Epidermal melanocyte (primary cell): ENCODE measurements around the gene ARSA.
"Not testable (repeated sequence)": the region's sequence is repeated elsewhere in the genome, so short reads cannot be mapped to it uniquely, and the experiment has no call there.

Experiments
- DNase-seq: peaks from one replicate; pipeline ENCODE4 v3.0.0; 2011; ENCODE audit warnings: low spot score; ENCODE audit not compliant: insufficient read length

Gene ARSA

DNA sequence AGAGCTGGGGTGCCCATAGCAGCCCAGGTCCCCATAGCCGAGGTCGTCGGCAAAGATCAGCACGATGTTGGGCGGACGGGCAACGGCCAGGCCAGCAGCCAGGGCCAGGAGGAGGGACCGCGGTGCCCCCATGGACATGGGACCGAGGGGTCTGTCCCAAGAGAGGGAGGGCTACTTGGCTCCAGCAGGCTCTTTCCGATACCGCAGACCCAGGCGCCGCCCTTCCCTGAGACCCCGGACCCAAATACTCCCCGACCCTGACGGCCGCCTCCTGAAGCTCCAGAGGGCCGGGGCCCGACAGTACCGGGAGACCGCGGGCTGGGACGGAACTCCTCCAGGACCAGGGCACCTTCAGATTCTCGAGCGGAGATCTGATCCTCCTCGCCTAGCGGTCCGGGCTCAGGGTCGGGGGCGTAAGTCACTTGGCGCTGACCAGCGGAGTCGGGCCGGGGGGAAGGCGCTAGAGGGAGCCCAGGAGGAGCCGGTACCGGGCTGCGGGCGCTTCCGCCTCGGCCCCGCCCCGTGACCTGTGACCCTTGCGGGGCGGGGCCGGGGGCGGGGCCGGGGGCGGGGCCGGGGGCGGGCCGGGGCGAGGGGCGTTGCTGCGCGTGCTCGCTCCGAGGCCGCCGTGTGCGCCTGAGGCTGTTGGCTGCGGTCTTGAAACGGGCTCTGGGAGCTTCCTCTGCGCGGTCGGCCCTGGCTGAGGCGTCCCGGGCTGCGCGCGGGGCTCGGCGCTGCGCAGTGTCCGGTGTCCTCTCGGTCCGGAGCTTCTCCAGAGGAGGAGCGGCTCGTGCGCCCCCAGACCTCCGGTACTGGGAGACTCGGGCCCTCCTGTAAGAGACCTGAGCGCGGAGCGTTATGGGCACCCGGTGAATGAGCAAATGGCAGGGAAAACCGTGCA lies at the start of gene ARSA:
TSS of gene ARSA (minus strand) at position 511 of the 901 bp plus-strand sequence. CDS start at position 138, 373 bp downstream.
- no peak for DNase-seq

DNA sequence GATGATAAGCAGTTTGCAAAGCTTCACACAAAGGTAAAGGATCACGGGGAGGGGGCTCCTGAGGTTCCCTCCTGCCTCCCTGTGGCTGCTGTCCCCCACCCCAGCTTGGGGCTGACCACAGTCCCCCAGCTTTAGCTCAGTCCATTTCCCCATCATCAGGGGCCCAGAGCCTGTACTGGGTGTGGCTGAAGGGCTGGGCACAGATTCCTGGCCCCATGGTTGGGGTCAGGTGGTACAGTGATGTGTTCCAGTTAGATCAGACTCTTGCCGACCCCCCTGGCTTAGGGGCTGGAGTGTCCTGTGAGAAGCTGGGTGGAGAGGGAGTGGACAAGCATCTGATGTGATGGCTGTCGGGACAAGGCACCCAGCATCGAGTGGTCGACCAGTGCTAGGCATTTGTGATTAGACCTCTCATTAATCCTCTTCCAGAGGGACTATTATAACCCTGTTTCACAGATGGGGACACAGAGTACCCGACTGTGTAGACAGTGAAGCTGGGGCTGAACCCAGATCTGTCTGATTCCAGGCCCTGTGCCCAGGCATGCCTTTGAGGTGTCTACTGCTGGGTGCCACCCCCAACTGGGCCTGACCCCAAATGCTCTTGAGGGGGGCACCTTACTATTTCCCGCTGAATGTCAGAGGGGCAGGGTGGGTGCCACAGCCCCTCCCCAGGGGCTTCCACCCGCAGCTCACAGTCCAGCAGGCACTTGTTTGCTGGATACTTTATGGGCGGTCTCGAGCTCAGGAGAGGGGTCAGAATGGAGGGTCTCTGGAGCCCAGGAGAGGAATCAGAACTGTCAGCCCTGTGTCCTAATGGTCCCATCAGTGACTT lies 48.9 kb upstream of the ARSA start:
- no peak for DNase-seq

DNA sequence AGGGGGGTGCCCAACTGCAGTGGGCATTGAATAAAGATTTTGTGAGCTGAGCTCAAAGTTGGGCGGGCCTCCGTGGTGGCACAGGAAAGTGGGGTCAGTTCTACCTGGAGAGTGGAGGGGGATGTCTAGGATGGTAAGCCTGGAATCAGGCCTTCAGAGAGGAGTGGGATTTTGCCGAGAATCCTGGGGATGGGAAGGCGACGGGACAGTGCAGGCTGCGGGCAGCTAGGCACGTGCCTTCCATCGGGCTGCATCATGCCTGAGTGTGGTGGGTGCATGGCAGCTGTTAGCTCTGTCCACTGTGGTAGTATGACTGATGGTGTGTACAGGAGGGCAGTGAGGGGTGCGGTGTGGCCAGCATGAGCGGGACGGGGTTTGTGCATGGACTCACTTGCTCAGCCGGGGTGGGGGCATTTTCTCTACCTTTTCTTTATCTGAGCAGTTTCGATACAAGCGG lies 48.3 kb upstream of the ARSA start:
- DNase-seq = no peak

DNA sequence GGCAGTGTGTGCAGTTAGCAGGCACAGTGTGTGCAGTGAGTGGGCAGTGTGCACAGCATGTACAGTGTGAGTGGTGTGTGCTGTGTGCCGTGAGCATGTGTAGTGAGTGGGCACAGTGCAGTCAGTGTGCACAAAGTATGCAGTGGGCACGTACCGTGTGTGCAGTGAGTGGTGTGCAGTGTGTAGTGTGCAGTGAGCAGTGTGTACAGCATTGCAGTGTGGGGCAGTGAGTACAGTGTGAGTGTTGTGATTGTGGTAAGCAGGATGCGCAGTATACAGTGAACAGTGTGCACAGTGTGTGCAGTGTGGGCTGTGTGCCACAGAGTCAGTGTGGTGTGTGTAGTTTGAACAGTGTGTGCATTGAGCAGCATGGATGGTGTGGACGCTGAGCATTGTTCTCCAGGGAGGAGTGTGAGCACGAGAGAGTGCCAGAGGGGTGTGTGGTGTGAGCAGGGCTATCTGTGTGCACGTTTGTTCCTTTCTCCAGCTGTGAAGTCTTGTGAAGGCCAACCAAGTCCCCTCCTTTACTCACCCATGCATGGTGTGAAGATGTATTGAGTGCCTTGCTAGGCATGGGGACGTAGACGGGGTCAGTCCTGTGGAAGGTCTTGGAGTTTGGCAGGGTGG lies 47.7 kb upstream of the ARSA start:
- no peak for DNase-seq

DNA sequence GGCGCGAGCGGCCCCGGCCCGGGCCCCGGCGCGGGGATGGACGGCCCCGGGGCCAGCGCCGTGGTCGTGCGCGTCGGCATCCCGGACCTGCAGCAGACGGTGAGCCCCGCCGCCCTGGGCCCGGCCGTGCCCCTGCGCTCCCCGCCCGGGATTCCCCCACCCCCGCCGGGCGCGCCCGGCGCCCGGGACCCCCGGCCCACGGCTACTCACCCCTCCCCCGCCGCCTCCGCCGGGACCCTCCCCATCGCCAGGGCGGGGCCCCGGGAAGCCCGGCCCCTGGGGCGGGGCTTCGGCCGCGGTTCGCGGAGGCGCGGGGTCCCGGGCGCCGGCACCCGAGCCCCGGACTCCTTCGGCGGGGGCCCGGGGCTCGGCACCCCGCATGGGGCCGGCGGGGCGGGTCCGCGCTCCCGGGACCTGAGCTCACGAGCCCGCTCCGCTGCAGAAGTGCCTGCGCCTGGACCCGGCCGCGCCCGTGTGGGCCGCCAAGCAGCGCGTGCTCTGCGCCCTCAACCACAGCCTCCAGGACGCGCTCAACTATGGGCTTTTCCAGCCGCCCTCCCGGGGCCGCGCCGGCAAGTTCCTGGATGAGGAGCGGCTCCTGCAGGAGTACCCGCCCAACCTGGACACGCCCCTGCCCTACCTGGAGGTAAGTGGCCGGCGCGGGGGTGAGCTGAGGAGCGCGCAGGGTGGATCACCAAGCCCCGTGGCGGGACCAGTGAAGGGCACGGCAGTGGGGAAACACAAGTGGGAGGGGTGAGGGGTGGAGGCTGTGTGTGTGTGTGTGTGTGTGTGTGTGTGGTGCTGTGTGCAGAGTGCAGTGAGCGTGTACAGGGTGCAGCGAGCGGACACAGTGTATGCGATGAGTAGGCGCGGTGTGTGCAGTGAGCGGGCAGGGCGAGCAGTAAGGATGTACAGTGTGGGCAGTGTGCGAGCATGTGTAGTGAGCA lies 46.9 kb upstream of the ARSA start:
- DNase-seq = no peak

DNA sequence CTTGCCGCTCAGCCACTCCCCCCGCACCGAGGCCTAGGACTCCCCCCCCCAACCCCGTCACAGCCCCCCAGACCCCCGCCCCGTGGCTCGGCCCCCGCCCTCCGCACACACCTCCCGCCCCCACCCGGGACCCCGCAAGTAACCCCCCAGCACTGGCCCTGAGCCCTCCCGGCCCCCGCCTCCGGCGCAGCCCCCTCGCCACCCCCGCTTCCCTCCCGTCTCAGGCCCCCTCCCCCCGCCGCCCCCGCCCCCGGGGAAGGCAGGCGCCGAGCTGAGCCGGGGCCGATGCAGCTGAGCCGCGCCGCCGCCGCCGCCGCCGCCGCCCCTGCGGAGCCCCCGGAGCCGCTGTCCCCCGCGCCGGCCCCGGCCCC lies 46.2 kb upstream of the ARSA start:
- DNase-seq = no peak

DNA sequence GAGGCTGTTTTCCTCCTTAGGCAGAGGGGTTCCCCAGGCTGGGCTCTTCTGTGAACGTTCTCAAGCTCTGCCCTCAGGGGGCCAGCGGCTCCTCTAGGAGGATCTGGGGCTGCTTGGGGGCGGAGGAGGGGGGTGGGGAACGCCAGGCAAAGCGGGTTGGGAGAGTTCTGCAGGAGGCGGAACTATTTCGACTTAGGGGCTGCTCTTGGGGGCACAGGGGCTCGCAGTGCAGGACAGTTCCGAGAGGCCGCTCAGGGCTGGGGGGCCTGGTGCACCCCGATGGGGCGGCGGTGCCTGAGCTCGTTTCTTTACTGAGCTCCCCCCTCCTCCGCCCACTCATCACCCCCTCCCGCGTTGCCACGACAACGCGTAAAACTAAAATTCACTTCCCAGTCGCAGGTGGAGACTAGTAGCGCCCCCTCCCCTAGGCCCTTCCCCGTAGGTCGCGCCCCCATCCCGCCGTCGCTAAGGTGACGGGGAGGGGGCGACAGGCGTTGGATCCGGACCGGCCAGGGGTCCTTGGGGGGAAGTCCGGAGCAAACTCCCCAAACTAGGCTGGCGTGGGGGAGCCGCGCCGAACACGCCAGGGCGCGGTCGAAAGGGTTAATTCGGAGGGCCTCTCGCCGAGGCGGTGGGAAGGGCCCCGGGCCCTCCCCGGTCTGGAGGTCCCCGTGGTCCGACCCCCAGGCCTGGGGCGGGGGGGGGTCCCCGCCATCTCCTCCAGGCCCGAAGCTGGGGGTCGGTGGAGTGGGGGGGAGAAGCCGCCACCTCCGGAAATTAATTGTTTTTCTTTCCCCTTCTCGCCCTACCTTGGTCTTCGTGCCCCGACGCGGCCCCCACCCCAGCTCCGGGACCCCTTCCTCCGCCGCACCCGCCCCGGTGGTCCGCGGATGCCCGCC lies 45.5 kb upstream of the ARSA start:
- no peak for DNase-seq

DNA sequence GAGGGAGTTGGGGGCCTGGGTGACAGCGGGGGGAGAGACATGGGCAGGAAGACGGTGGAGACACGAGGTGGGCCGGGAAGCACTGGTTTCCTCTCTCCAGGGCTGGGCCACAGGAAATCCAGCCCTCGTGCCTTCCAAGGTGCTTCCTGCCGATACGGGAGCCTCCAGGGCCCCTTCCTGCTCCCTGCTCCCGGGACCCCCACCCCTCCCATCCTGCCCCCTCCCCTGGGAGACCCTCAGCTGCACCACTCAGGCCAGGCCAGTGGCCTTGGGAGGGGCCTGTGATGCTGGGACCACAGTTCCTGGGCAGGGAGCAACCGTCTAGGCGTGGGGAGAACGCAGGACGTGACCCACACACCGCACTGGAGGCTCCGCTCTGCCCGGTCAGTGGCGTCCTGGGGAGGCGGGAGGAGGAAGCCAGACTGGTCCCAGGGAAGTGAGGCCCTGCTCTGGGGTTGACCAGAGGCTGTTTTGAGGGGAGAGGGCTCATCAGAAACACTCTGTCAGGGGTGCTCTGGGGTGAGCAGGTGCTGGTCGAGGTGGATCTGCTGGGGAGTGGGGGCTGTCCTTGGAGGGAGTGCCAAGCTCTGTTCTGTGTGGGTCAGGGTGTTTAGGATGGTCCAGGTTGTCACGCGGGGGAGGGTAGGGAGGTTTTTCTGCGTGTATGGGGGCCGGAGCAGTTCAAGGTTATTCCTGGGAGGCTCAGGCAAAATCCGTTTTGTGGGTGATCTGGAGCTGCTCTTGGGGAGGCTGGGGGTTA lies 44.7 kb upstream of the ARSA start, which contains the start of gene SHANK3:
TSS of gene SHANK3 (plus strand) at position 353 of the 760 bp plus-strand sequence.
- DNase-seq = no peak

DNA sequence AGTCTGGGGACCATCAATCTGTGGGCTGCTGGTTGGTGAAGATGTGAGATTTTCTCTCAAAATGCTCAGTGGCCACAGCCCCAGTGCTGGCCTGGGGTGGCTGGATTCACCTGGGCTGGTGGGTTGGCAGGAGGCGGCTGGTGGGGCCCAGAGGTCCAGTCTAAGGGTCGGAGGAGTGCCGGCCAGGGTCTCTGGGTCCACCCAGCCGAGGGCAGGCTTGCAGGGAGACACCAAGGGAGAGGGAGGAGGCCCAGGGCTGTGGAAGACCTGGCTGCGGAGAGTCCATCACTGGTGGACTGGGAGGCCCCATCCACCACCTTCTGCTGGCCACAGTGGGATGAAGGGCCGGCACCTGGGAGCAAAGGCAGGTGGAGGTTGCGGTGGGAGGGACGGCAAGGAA lies 44.1 kb upstream of the ARSA start:
- DNase-seq = no peak

DNA sequence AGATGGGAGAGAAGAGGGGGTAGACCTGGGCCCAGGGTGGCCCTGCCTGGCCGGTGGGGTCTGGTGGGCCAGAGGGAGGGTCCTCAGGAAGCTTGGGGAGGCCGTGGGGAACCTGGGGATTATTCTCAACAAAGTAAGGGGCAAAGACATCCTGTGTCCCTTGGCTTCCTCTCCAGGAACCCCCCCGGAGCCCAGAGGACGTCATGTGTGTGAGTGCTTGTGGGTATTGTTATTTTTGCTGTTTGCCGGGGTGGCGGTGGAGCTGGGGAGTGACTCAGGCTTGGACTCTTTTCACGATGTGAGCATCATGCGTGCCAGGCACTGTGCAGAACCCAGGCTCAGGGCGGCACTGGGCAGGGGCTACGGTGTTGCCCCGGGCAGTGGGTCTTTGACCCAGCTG lies 43.7 kb upstream of the ARSA start:
- DNase-seq = no peak

DNA sequence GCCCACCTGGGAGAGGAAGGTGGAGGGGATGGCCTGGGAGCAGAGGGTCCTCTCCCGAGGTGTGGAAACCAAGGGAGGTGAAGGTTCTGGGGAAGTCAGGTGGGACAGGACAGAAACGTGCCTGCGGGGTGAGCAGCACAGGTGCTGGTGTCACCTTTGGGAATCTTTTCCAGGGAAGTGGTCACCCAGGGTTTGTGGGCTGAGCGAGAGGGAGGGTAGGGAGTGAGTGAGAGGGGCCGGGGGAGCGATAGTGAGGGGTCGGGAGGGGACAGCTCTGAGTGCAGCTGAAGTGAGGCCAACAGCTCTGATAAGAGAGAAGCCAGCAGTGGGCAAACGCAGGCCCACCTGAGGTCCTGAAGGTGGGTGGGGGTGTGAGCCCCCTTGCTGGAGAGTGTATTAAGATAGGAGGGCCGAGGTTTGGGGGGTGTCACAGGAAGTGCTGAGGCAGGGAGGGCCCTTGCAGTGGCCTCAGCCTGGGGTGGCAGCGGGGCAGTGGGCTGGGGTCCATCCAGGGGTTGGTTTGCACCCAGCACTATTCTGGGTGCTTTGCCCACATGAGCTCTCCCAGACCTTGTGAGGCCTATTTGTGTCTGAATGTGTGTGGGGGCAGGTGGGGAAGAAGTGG lies 43.1 kb upstream of the ARSA start:
- no peak for DNase-seq

DNA sequence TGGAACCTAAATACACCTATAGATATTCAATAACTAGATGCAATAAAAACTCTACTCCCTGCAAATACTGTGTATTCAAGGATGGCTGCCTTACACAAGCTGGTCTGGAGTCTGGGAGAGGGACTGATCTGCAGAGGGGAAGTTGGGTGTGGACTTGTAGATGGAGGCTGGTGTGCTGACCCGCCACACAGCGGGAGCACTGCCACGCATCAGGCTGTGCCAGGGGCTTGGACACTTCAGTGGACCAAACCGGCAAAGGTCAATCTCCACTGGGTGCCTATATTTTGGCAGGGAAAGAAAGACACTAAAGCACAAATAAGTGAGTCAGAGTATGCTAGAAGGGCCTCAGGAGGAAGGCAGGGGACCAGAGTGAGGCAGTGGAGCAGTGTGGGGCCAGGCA lies 42.6 kb upstream of the ARSA start:
- no peak for DNase-seq

DNA sequence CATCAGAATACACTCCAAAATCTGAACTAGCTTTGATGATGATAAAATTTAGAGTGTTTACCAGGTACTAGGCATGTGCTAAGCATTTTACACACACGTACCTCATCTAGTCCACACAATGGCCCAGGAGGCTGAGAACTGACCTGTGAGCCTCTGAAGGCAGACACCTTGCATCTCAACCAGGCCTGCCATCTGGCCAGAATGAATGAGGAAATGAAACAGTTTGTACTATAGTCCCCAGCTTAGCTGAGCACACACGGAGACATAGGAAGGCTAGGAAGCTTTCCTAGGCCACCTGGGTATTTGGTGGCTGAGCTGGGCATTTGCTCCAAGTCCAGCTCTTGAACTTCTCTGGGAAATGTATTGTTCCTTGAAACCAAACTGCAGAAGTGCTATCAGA lies 37.8 kb upstream of the ARSA start:
- no peak for DNase-seq

DNA sequence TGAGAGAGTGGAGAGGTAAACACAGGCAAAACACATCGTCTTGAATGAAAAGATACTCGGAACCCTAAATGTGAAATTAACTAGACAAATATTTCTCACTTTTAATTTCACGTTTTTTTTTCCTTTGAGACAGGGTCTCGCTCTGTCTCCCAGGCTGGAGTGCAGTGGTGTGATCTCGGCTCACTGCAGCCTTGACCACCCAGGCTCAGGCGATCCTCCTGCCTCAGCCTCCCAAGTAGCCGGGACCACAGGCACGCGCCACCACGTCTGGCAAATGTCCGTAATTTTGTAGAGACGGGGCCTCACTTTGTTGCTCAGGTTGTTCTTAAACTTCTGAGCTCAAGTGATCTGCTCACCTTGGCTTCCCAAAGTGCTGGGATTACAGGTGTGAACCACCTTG lies 37.3 kb upstream of the ARSA start:
- DNase-seq = no peak

DNA sequence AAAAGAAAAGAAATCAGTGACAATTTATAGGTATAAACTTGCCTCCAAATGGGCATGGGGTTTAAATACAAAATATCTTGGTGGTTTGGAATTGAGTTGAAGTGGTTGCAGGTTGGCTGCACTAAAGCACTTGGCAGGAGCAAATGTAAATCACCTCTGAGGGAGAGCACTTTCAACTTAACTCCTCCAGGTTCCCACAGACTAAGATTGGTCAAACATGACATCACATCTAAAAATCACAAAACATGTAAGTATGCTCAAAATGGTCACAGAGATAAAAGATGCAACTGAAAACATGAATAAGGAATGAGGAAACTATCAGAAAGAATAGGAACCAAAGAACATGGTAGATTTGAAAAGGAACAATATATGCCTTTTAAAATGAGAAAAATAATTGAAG lies 32.4 kb upstream of the ARSA start:
- DNase-seq = no peak

DNA sequence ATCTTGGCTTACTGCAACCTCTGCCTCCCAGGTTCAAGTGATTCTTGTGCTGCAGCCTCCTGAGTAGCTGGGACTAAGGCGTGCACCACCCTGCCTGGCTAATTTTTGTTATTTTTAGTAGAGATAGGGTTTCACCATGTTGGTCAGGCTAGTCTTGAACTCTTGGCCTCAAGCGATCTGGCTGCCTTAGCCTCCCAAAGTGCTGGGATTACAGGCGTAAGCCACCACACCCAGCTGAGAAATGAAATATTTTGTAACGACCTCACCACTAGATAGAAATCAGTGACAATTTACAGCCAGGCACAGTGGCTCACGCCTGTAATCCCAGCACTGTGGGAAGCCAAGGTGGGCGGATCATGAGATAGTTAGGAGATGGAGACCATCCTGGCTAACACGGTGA lies 31.8 kb upstream of the ARSA start:
- DNase-seq = not testable (repeated sequence)

DNA sequence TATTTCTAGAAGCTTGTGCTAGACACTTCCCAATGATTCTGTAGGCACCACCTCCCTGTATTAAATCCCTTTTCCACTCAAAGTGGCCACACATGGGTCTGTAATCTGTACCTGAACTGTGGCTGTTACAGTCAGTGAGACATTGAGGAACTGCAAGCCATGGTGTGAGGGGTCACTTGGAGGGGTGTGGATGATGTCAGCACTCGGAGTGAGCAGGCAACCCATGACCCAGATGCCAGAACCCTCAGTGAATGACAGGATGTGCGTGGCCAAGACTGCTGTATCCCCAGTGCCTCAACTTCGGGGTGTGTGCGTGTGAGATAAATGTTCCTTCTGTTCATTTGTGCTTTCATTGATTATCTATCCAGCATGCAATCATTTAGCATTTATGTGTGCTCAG lies 30.0 kb upstream of the ARSA start:
- no peak for DNase-seq
